Measurements from ENCODE around the gene CLK3. TPM values are rescaled to one million over a fixed set of nuclear protein-coding genes. Genes with fewer than 3 reads are reported as not detected.

CLK3 gene
- total and polyA plus RNA-seq, 2 of the 13 experiments (the other 11 are each of a cell fraction or from before 2014, with no cell fraction given) = 41.5 to 82.0 TPM

GRCh38 chr15:74622758-74623157, 7.1 kb downstream of the CLK3 start:
- H4K20me1 ChIP-seq (ENCODE audit: insufficient read depth, low read length) = peaks cover 44% of the 10 kb centered on the region
- ATAC-seq = no peak
- CTCF ChIA-PET (ENCODE audit: low intra/inter-chr PET ratio, low total read pairs) = interaction anchor here (1.2 kb wide), 1 partner anchor 146 kb away, joined by 3 read pairs; no protein-coding TSS in a partner anchor
- no peak for TF ChIP-seq SP5 (CRISPR knock-in tag; IDR thresholded peaks at IDR 0.05; ENCODE audit: borderline replicate concordance, low read depth)
- no peak for TF ChIP-seq ATM (IDR thresholded peaks at IDR 0.05; ENCODE audit: borderline replicate concordance)
- TF ChIP-seq HNRNPL (IDR thresholded peaks at IDR 0.05; ENCODE audit: low read depth, low read length) = no peak
- TF ChIP-seq, protein P1, sequence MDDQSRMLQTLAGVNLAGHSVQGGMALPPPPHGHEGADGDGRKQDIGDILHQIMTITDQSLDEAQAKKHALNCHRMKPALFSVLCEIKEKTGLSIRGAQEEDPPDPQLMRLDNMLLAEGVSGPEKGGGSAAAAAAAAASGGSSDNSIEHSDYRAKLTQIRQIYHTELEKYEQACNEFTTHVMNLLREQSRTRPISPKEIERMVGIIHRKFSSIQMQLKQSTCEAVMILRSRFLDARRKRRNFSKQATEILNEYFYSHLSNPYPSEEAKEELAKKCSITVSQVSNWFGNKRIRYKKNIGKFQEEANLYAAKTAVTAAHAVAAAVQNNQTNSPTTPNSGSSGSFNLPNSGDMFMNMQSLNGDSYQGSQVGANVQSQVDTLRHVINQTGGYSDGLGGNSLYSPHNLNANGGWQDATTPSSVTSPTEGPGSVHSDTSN (CRISPR knock-in tag; IDR thresholded peaks at IDR 0.05; ENCODE audit: borderline replicate concordance) = no peak
- no peak for TF ChIP-seq ZNF12 (CRISPR knock-in tag; IDR thresholded peaks at IDR 0.05)
- TF ChIP-seq, protein P2, sequence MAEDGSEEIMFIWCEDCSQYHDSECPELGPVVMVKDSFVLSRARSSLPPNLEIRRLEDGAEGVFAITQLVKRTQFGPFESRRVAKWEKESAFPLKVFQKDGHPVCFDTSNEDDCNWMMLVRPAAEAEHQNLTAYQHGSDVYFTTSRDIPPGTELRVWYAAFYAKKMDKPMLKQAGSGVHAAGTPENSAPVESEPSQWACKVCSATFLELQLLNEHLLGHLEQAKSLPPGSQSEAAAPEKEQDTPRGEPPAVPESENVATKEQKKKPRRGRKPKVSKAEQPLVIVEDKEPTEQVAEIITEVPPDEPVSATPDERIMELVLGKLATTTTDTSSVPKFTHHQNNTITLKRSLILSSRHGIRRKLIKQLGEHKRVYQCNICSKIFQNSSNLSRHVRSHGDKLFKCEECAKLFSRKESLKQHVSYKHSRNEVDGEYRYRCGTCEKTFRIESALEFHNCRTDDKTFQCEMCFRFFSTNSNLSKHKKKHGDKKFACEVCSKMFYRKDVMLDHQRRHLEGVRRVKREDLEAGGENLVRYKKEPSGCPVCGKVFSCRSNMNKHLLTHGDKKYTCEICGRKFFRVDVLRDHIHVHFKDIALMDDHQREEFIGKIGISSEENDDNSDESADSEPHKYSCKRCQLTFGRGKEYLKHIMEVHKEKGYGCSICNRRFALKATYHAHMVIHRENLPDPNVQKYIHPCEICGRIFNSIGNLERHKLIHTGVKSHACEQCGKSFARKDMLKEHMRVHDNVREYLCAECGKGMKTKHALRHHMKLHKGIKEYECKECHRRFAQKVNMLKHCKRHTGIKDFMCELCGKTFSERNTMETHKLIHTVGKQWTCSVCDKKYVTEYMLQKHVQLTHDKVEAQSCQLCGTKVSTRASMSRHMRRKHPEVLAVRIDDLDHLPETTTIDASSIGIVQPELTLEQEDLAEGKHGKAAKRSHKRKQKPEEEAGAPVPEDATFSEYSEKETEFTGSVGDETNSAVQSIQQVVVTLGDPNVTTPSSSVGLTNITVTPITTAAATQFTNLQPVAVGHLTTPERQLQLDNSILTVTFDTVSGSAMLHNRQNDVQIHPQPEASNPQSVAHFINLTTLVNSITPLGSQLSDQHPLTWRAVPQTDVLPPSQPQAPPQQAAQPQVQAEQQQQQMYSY (CRISPR knock-in tag; IDR thresholded peaks at IDR 0.05) = no peak
- TF ChIP-seq KAT8 (CRISPR knock-in tag; IDR thresholded peaks at IDR 0.05) = no peak
- no peak for TF ChIP-seq ZNF407 (CRISPR knock-in tag; IDR thresholded peaks at IDR 0.05; ENCODE audit: not compliant biosample characterization)

More at GRCh38 chr15:74622758-74623157, 7.1 kb downstream of the CLK3 start:
- BruUV-seq (replicated peaks) = no TSS peak
- peaks cover 17% of the 10 kb centered on the region for H3K4me1 ChIP-seq (ENCODE audit: insufficient read depth, low read length)
- no peak overlapping the region for H3K4me2 ChIP-seq (ENCODE audit: low read depth, low read length)
- peaks cover 29% of the 10 kb centered on the region for H3K79me2 ChIP-seq (ENCODE audit: insufficient read depth, low read length)
- intact Hi-C loops (cut with micrococcal nuclease; ENCODE audit: unreplicated experiment) (no loop called here), in situ Hi-C loops (cut with HindIII; ENCODE audit: extremely low pct_ligation_motif_present, low pct_unique_long_range_greater_than_20kb) (loop anchor here (5.0 kb wide), 1 partner anchor 250 kb away; no protein-coding TSS in a partner anchor)
- no peak overlapping the region for H2AFZ ChIP-seq (ENCODE audit: low read length)
- no peak overlapping the region for H3K9ac ChIP-seq (ENCODE audit: insufficient read depth, low read depth, low read length)
- no peaks in the 10 kb centered on the region for H3K27me3 ChIP-seq (ENCODE audit: control insufficient read depth in 1 of 2, insufficient read depth in 2 of 2, low read length in 2 of 2)
- POLR2A ChIA-PET = no interaction called here
- DNase-seq (ENCODE audit: low spot score) (no peak), FAIRE-seq (no peak)
- H3K9me3 ChIP-seq (ENCODE audit: low read length) = no peaks in the 10 kb centered on the region
- 100% methylated on average over 1 of the region's 3 CpGs for WGBS (ENCODE audit: low lambda C conversion rate)
- no peak overlapping the region for H3K27ac ChIP-seq (ENCODE audit: extremely low read length, insufficient read depth, low read length)
- no peak overlapping the region for H3K4me3 ChIP-seq (replicated peaks in 1 of 3; ENCODE audit: insufficient read depth in 1 of 3, low read depth in 2 of 3, low read length in 3 of 3)
- peaks cover 59 to 86% of the 10 kb centered on the region in 2 experiments for H3K36me3 ChIP-seq (replicated peaks in 1 of 2; ENCODE audit: control insufficient read depth in 1 of 2, insufficient read depth in 2 of 2, low read length in 2 of 2)
